K562 (cell line): Measurements from ENCODE around the gene LHB. TPM values are rescaled to one million over a fixed set of nuclear protein-coding genes. Genes with fewer than 3 reads are reported as not detected.

Experiments
- EHMT2 ChIP-seq: fragments of 450-650 bp; IDR thresholded peaks from 2 replicates; pipeline ENCODE4 v1.6.1; 2018; ENCODE audit warnings: antibody characterized with exemption
- HINFP ChIP-seq: fragments of 450-650 bp; conservative IDR thresholded peaks from 2 replicates; pipeline ENCODE4 v1.6.1; 2016; ENCODE audit warnings: missing genetic modification characterization, low read depth, mild to moderate bottlenecking, control low read depth, missing compliant biosample characterization
- REST ChIP-seq, 2 experiments: fragments of 450-650 bp; formaldehyde crosslinking in 1 of 2; IDR thresholded peaks; 2 replicates each; pipeline versions ENCODE4 v1.4.0 to v1.6.1; 2014 to 2020; ENCODE audit warnings: mild to moderate bottlenecking in 2 of 2, borderline replicate concordance in 1 of 2, low read depth in 1 of 2
- SPI1 ChIP-seq: IDR thresholded peaks from 2 replicates; pipeline ENCODE4 v1.6.1; 2011; ENCODE audit warnings: low read depth, low read length, control low read depth, borderline replicate concordance
- ZNF639 ChIP-seq, 2 experiments: fragments of 200-800 bp in 1 of 2; sonication (Bioruptor generic) in 1 of 2; sonication (generic) in 1 of 2; formaldehyde crosslinking in 1 of 2; IDR thresholded peaks in 1 of 2; conservative IDR thresholded peaks in 1 of 2; 2 replicates each; pipeline versions ENCODE4 v1.5.0 to v1.6.1; 2016 to 2020; ENCODE audit warnings: missing compliant biosample characterization in 1 of 2, missing genetic modification characterization in 1 of 2, missing genetic modification reagents in 1 of 2
- ZNF655 ChIP-seq: fragments of 250-450 bp; sonication (Bioruptor Pico); IDR thresholded peaks from 2 replicates; pipeline ENCODE4 v1.5.0; 2021
- polyA plus RNA-seq, 8 experiments: library from polyadenylated mRNA; depleted of rRNA in 4 of 8; stranded (reverse) in 5 of 8; unstranded in 3 of 8; fragments of >200 nt; fragmentation: Nextera tagmentation in 2 of 8; fragmentation: Illumina TruSeq in 1 of 8; extraction: Ambion mirVana in 2 of 8; extraction: Trizol in 1 of 8; gene quantifications; 2 replicates each; pipeline versions ENCODE4 v1.2.1 to v1.2.3, GENCODE V29; 2011 to 2014; ENCODE audit warnings: inconsistent platforms in 1 of 8, missing spikeins in 1 of 8
- total RNA-seq, 7 experiments: library from RNA; depleted of rRNA in 6 of 7; stranded (reverse); fragments of >200 nt in 6 of 7; fragmentation: Illumina TruSeq in 2 of 7; extraction: Trizol in 2 of 7; gene quantifications; 2 replicates each; pipeline versions ENCODE4 v1.2.1 to v1.2.3, GENCODE V29; 2011 to 2021; ENCODE audit warnings: low replicate concordance in 1 of 7

LHB gene
- total and polyA plus RNA-seq, 9 of the 15 experiments (the other 6 are each of a cell fraction or from before 2014, with no cell fraction given) = 0.54 TPM; not detected in 8

- TF ChIP-seq REST (IDR thresholded peaks at IDR 0.05; ENCODE audit: borderline replicate concordance) (no peak), REST (CRISPR knock-in tag; IDR thresholded peaks at IDR 0.05; ENCODE audit: low read depth) (no peak), ZNF655 (CRISPR knock-in tag) (no peak), SPI1 (no peak), ZNF639 (CRISPR knock-in tag; conservative IDR thresholded peaks at IDR 0.05 in 1 of 2, IDR thresholded peaks at IDR 0.05 in 1 of 2) (no peak), EHMT2 (no peak), HINFP (tag) (no peak)
These were observed 42.2 kb upstream of the LHB start (continued) for GRCh38 chr19:49059053-49059452.
